Upper lobe of left lung (tissue), 4 donors: ENCODE measurements around the gene RIC8B.

Experiments
- POLR2A ChIP-seq, 4 donors: fragments of 450-650 bp; IDR thresholded peaks; one replicate each; pipeline ENCODE4 v1.5.1; 2016 to 2017; ENCODE audit warnings: antibody characterized with exemption in 4 of 4, mild to moderate bottlenecking in 2 of 4
- TF ChIP-seq, protein P1 (sequence below), 6 experiments: fragments of 450-650 bp in 4 of 6; fragments of 200-600 bp in 2 of 6; sonication (generic) in 2 of 6; IDR thresholded peaks; one replicate each; pipeline ENCODE4 v1.5.1; 2016 to 2019; ENCODE audit warnings: antibody characterized with exemption in 6 of 6

DNA sequence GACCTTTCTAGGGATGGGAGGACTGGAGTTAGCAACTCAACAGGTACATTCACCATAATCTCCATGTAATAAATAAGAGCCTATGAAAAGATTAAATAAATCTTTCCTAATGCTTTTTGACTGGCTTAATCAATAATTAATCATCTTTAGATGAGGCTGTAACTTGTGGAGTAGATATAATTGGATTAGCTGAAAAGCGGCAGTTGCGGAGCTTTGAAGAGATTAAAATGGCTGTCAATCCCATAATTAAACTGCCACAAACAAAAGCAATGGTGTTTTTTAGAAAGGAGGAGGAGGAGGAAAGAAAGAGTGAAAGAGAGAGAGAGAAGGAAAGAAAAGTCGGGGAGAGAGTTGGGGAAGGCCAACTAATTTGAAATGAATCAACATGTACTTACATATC lies 110.5 kb downstream of the RIC8B start:
- TF ChIP-seq, protein P1, sequence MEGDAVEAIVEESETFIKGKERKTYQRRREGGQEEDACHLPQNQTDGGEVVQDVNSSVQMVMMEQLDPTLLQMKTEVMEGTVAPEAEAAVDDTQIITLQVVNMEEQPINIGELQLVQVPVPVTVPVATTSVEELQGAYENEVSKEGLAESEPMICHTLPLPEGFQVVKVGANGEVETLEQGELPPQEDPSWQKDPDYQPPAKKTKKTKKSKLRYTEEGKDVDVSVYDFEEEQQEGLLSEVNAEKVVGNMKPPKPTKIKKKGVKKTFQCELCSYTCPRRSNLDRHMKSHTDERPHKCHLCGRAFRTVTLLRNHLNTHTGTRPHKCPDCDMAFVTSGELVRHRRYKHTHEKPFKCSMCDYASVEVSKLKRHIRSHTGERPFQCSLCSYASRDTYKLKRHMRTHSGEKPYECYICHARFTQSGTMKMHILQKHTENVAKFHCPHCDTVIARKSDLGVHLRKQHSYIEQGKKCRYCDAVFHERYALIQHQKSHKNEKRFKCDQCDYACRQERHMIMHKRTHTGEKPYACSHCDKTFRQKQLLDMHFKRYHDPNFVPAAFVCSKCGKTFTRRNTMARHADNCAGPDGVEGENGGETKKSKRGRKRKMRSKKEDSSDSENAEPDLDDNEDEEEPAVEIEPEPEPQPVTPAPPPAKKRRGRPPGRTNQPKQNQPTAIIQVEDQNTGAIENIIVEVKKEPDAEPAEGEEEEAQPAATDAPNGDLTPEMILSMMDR (IDR thresholded peaks at IDR 0.05) = no peak
- no peak for TF ChIP-seq POLR2A (IDR thresholded peaks at IDR 0.05)
